Epidermal melanocyte (primary cell): ENCODE data around the gene DPH1.

Experiments
- DNase-seq: peaks from one replicate; pipeline ENCODE4 v3.0.0; 2011; ENCODE audit warnings: low spot score; ENCODE audit not compliant: insufficient read length

DPH1 gene

DNA sequence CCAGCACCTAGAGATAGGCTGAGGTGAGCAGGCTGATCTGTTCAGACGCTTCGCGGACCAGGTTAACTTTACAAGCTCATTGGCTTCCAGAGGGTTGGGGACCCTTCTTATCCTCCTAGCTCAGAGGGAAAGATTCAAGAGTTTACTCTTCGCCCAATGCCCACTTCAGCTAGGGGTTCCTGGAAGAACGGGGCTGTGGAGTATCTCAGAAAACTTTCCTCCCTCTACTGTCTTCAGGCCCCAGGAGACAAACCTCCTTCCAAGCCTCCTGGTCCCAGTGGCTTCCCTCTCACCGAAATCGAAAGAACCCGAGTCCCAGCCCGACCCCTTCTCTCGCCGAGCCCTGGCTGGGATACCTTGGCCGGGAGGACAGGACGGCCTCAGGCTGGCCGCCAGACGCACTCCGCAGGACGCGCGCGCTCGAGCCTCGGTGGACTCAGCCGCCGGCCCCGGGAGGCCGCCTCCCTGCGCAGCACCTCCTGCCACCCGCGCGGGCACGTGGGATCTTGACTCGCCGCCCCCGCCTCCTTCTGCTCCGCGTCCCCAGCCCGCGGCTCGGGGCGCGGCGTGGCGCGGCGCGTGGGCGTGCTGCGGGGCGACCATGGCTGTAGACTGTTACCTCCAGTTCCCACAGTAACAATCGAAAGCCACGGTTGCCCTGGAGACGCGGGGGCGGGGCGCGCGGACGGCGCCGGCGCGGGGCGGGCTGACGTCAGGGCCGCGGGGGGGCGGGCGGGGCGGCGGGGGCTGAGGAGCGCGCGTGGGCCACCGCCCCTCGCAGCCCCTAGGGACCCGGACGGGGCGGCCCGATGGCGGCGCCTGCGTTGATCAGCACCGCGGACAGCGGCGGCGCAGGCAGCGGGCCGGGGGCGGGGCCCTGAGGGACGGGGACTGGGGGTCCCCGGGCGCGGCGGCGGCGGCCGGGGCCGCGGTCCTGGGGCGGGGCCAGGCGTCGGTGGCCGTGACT lies 19.7 kb downstream of the DPH1 start:
- peak; percentile 76 for DNase-seq

DNA sequence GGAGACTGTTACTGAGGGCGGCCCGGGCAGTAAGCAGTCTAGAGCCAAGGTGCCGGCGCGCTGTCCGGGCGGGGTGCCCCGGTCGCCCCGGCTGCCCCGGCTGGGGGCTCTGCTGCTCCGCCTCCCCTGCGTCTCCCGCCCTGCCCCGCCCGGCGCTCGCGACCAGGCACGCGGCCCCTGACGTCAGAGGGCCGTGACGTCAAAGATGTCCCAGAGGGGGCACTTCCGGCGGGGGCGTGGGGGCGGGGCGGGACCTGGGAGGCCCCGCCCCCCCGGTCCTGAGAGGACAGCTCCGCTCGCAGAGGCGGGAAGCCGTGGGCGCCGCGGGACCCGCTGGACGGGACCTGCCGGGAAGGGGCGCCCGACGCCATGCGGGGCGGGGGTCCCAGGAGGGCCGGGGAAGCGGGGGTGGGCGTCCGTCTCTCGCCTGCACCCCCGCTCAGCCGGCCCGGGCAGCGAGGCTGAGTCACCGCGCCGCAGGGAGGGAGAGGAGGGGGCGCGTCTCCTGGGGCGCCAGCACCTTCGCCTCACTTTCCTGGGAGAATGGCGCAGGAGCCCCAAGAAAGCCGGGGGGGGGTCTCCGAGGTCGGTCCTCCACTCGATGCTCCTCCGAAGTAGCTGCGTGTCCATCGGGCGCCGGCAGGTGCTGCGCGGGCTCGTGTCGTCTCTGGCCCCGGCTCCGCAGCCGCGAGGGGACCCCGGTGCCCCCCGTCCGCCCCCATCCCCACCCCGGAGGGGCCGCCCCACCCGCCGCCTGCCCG lies 20.5 kb downstream of the DPH1 start:
- DNase-seq: peak; percentile 69

DNA sequence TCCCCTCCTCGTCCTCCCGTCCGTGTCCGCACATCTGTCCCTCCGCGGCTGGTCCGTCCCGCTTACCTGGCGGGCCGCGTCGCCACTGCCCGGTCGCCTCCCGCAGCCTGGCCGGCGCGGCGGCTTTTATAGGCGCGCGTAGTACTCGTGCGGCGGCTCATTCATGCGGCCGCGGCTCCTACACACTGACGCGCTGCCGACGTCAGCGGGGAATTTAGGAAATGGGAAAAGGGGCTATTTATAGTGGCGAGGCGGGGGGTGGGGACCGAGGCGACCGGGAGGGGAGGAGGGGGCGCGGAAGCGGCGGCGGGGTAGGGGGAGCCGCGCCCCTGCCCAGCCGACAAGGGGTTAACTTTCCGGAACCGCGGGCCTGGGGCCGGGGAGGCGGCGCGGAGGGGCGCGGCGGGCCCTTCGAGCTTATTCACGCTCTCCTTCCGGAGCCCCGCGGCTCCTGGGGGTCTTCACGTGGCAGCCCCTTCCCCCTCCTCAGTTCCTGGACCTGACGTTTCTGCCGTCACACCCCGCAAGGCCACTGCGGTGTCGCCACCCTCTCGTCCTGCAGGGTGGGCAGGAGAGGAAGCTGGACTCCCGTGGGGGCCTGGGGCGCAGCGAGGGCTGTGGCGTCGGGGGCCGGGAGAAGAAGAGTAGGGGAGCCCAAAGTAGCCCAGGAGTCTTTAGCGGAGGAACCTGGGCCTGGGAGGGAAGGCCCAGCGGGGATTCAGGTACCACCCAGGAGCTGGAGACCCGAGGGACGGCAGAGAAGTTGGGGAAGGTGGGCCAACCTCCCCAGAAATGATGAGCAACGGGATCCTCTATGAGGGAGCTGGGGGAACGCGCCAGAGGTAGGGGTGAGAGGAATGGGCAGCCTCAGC lies 21.3 kb downstream of the DPH1 start:
- DNase-seq: no peak

DNA sequence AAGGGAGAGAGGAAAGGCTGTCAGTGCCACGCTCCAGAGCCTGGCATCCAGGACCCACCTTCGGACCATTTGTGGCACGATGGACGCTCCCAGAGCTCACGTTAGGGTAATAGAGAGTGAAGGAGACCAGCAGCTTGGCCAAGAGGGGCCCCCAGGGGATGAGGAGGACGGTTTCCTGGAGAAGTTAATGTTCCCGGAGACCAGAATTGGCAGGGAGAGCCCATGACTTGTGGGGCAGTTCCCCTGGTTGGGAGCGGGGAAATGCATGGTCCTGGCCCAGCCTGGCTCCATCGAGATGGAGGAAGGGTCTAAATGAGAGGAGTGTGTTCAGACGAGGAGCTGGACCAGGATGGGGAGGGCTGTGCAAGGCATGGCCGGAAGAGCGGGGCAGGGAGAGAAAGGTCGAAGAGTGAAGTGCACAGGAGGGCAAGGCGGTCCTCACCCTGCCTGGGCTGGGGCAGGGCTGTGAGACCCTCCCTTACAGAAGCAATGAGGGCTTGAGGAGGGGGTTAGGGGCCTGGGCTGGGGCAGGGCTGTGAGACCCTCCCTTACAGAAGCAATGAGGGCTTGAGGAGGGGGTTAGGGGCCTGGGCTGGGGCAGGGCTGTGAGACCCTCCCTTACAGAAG lies 22.1 kb downstream of the DPH1 start:
- no peak for DNase-seq

DNA sequence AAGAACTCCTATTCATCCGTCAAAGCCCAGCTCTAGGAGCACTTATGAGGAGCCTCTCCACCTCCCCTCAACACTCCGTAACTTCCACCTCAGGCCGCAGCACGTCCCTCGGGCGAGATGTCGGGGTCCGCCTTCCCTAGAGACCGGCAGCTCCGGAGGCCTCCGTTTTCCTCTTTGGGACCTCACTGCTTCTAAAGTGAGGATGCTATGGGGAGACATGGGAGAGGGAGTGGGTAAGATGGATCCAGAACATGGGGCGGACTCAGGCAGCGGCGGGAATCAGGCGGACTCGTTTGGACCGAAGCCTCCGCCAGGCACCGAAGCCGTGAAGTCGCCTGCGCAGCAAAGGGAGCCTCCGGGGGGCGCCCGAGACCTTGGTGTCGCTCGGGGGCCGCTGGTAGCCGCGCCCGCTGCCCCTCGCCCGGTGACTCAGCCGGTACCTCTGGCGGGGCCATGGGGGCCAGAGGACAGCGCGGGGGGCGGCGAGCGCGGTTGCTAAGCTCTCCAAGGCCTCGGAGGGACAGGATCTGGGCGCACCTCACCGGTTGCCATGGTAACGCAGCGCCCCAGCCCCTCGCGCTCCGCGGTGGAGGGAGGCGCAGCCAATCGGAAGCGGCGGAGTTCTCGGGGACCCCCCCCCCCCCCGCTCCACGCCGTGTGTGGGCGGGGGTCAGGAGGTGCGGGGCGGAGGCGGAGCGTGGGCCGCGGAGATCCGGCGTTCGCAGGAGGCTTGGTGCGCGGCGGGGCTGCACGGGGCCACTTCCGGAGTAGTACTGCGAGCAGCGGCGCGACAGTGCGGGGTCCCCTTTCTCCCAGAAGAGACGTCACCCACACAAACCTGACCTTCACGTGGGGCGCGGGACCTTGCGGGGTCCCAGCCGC lies 23.7 kb downstream of the DPH1 start:
- DNase-seq: no peak

DNA sequence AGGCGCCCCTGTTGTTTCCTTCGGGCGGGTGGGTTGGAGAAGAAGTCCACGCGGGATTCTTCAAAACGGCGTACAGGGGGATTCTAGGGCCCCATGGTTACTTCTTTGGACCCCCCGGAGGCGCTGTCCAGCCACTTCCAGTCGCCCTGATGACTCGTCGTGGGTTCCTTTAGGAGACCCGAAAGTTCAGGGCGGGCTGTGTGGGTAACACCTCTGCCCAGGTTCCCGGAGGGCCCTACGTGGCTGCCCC lies 24.2 kb downstream of the DPH1 start:
- no peak for DNase-seq

DNA sequence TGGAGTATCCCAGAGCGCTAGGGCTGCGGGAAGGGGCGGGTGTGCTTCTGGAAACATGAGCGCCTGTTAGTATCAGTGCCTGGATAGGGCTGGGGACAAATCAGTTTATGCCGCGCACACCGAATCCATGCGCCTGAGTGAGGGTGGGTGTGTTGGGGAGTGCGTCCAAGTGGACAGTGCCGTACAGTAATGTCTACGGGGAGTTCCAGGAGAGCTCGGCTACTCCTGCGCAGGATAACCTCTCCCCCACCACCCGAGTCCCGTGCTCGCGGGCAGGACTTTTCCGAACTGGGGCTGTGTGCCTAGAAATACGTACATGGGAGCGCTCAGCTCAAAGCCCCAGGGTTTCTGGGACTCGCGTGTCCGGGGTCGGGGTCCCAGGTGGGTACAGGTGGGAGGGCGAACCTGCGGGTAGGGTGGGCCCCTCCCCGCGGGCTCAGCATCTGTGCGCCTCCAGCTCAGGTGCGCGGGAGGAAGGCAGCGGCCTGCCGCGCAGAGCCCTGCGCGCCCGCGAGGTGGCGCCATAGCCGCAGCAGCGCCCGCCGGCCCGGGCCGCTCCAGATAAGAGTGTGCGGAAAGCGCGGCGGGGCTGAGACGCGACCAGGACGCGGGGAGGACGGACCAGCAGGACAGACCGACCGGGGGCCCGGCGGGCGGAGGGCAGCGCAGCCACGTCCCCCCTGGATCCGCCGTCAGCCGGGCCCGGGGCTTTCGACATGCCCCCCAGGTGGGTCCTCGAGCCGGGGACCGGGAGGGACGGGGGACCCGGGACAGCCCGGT lies 24.7 kb downstream of the DPH1 start, which contains the start of gene HIC1:
Gene HIC1, plus strand, starts transcription at position 592 of the 780 bp plus-strand sequence. CDS start 1,588 bp downstream, outside the sequence.
- peak; percentile 95 for DNase-seq

DNA sequence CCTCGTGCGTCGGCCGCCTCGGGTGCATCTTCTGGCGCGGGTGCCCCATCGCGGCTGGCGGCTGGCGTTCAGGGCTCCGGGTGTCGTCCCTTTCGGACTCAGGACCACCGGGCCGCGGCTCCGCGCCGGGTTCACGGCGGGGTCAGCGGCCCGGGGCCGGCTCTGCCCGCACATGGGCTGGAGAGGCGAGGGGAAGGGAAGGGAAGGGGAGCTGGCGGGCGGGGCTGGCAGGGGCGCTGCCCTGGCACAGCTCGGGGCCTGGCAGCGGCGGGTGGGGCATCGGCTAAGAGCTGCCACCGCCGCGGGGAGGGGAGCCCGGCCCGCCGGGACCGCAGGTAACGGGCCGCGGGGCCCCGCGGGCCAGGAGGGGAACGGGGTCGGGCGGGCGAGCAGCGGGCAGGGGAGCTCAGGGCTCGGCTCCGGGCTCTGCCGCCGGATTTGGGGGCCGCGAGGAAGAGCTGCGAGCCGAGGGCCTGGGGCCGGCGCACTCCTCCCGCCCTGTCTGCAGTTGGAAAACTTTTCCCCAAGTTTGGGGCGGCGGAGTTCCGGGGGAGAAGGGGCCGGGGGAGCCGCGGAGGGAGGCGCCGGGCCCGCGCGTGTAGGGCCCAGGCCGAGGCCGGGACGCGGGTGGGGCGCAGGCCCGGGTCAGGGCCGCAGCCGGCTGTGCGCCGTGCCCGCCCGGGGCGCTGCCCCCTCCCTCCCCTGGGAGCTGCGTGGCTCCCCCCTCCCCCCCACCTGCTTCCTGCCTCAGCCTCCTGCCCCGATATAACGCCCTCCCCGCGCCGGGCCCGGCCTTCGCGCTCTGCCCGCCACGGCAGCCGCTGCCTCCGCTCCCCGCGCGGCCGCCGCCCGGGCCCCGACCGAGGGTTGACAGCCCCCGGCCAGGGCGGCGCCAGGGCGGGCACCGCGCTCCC lies 25.6 kb downstream of the DPH1 start:
- no peak for DNase-seq

DNA sequence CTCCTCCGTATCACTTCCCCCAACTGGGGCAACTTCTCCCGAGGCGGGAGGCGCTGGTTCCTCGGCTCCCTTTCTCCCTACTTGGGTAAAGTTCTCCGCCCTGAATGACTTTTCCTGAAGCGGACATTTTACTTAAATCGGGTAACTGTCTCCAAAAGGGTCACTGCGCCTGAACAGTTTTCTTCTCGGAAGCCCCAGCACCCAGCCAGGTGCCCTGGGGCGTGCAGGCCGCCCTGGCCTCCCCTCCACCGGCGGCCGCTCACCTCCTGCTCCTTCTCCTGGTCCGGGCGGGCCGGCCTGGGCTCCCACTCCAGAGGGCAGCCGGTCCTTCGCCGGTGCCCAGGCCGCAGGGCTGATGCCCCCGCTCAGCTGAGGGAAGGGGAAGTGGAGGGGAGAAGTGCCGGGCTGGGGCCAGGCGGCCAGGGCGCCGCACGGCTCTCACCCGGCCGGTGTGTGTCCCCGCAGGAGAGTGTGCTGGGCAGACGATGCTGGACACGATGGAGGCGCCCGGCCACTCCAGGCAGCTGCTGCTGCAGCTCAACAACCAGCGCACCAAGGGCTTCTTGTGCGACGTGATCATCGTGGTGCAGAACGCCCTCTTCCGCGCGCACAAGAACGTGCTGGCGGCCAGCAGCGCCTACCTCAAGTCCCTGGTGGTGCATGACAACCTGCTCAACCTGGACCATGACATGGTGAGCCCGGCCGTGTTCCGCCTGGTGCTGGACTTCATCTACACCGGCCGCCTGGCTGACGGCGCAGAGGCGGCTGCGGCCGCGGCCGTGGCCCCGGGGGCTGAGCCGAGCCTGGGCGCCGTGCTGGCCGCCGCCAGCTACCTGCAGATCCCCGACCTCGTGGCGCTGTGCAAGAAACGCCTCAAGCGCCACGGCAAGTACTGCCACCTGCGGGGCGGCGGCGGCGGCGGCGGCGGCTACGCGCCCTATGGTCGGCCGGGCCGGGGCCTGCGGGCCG lies 26.5 kb downstream of the DPH1 start:
- no peak for DNase-seq

DNA sequence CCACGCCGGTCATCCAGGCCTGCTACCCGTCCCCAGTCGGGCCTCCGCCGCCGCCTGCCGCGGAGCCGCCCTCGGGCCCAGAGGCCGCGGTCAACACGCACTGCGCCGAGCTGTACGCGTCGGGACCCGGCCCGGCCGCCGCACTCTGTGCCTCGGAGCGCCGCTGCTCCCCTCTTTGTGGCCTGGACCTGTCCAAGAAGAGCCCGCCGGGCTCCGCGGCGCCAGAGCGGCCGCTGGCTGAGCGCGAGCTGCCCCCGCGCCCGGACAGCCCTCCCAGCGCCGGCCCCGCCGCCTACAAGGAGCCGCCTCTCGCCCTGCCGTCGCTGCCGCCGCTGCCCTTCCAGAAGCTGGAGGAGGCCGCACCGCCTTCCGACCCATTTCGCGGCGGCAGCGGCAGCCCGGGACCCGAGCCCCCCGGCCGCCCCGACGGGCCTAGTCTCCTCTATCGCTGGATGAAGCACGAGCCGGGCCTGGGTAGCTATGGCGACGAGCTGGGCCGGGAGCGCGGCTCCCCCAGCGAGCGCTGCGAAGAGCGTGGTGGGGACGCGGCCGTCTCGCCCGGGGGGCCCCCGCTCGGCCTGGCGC lies 27.3 kb downstream of the DPH1 start:
- DNase-seq: no peak

DNA sequence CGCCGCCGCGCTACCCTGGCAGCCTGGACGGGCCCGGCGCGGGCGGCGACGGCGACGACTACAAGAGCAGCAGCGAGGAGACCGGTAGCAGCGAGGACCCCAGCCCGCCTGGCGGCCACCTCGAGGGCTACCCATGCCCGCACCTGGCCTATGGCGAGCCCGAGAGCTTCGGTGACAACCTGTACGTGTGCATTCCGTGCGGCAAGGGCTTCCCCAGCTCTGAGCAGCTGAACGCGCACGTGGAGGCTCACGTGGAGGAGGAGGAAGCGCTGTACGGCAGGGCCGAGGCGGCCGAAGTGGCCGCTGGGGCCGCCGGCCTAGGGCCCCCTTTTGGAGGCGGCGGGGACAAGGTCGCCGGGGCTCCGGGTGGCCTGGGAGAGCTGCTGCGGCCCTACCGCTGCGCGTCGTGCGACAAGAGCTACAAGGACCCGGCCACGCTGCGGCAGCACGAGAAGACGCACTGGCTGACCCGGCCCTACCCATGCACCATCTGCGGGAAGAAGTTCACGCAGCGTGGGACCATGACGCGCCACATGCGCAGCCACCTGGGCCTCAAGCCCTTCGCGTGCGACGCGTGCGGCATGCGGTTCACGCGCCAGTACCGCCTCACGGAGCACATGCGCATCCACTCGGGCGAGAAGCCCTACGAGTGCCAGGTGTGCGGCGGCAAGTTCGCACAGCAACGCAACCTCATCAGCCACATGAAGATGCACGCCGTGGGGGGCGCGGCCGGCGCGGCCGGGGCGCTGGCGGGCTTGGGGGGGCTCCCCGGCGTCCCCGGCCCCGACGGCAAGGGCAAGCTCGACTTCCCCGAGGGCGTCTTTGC lies 28.0 kb downstream of the DPH1 start:
- DNase-seq: no peak

DNA sequence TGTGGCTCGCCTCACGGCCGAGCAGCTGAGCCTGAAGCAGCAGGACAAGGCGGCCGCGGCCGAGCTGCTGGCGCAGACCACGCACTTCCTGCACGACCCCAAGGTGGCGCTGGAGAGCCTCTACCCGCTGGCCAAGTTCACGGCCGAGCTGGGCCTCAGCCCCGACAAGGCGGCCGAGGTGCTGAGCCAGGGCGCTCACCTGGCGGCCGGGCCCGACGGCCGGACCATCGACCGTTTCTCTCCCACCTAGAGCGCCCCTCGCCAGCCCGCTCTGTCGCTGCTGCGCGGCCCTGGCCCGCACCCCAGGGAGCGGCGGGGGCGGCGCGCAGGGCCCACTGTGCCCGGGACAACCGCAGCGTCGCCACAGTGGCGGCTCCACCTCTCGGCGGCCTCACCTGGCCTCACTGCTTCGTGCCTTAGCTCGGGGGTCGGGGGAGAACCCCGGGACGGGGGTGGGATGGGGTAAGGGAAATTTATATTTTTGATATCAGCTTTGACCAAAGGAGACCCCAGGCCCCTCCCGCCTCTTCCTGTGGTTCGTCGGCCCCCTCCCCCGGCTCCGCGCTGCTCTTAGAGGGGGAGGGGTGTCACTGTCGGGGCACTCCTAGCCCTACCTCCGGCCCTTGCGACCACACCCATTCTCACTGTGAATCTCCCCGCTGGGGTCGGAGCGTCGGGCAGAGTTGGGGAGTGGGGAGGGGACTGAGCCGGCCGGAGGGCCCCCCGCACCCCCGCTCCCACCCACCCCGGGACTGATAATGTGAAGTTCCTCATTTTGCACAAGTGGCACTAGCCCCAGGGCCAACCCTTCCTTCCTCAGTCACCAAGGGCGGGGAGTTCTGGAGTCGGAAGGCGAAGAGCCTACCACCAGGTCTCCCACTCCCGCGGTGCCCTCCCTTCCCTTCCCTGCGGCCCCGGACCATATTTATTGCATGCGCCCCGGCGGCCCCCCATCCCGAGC lies 28.9 kb downstream of the DPH1 start:
- DNase-seq: peak; percentile 75

DNA sequence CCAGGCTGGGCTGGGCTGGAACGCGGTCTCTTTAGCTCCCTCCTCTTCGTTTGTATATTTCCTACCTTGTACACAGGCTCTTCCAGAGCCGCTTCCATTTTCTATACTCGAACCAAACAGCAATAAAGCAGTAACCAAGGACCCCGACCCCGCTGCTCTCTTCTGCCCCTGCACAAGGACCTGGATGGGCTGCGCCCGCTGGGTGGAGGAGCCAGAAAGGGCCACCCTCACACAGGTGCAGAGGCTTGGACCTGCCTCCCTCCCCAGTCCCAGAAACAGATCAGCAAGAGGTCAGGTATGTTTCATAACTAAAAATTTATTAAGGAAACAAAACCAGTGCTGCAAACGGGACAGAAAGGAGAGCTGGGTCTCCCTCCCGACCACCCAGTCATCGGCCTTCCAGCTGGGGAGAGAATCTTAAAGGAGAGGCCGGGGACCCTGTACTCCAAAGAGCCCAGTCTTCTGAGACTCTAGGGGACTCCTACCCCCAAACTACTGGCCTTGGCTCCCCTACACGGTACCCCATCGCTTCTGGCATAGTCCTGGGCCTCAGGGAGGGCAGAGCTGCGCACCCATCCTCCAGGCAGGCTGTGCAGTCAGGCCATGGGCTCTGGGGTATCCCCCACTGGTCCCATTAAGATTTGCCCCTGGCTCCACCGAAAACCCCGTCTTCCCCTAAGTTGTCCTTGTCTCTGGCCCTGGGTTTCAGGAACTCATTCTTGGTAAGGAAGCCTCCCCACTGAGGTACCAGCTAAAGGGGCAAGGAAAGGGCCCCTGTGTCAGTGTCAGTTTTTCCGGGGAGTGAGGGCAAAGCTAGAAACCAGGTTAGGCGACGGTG lies 29.8 kb downstream of the DPH1 start:
- DNase-seq: no peak

DNA sequence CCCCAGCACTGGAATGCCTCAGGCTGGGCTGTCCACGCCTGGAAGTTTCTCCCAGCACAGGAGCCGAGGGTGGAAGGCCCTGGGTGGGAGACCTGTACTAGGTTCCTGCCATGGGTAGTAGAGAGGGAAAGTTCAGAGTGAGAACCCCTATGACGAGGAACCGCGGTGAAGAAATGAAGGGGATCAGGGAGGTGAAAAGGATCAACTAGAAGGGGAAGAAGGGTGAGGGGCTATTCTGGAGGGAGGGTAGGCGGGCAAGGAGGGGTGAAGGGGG lies 30.4 kb downstream of the DPH1 start:
- DNase-seq: no peak
